Measurements from ENCODE around the gene SERGEF.
"Not testable (repeated sequence)": the region's sequence is repeated elsewhere in the genome, so short reads cannot be mapped to it uniquely, and the experiment has no call there.

Gene SERGEF

GRCh38 chr11:17878743-17879142 lies 134.1 kb downstream of the SERGEF start:
- DNase-seq = no peak
- no peaks in the 10 kb centered on the region for H3K27me3 Mint-ChIP-seq
- no peak overlapping the region for H3K4me3 Mint-ChIP-seq
- no peak for ATAC-seq
- no peaks in the 10 kb centered on the region for H3K4me1 Mint-ChIP-seq
- H3K9me3 Mint-ChIP-seq = no peaks in the 10 kb centered on the region
- H3K27ac Mint-ChIP-seq = no peak overlapping the region

- no peaks in the 10 kb centered on the region for H3K27me3 Mint-ChIP-seq
- no peak for DNase-seq
- no peak overlapping the region for H3K27ac Mint-ChIP-seq
- H3K9me3 Mint-ChIP-seq = no peaks in the 10 kb centered on the region
- H3K4me1 Mint-ChIP-seq = no peaks in the 10 kb centered on the region
- no peak overlapping the region for H3K4me3 Mint-ChIP-seq
- ATAC-seq = no peak
These were observed 135.0 kb downstream of the SERGEF start for GRCh38 chr11:17877886-17878285.

GRCh38 chr11:17876827-17877226 lies 136.0 kb downstream of the SERGEF start:
- Mint-ChIP-seq H3K4me3 (no peak overlapping the region), H3K27me3 (no peaks in the 10 kb centered on the region), H3K27ac (peak overlapping the region in 1 of 2 donors; percentile 47), H3K9me3 (no peaks in the 10 kb centered on the region), H3K4me1 (no peaks in the 10 kb centered on the region)
- no peak for DNase-seq
- ATAC-seq = no peak

- H3K27me3 Mint-ChIP-seq = no peaks in the 10 kb centered on the region
- H3K9me3 Mint-ChIP-seq = no peaks in the 10 kb centered on the region
- no peak for ATAC-seq
- H3K27ac Mint-ChIP-seq = no peak overlapping the region
- DNase-seq = no peak
- H3K4me3 Mint-ChIP-seq = no peak overlapping the region
- no peaks in the 10 kb centered on the region for H3K4me1 Mint-ChIP-seq
These were observed 137.0 kb downstream of the SERGEF start for GRCh38 chr11:17875891-17876290.

- H3K4me3 Mint-ChIP-seq = no peak overlapping the region
- H3K27ac Mint-ChIP-seq = no peak overlapping the region
- H3K9me3 Mint-ChIP-seq = peaks cover 6 to 14% of the 10 kb centered on the region in 2 donors
- no peak for DNase-seq
- no peaks in the 10 kb centered on the region for H3K4me1 Mint-ChIP-seq
- ATAC-seq = no peak
- no peaks in the 10 kb centered on the region for H3K27me3 Mint-ChIP-seq
These were observed 139.3 kb downstream of the SERGEF start for GRCh38 chr11:17873586-17873985.

- H3K4me1 Mint-ChIP-seq, DNase-seq, H3K27me3 Mint-ChIP-seq, ATAC-seq, H3K4me3 Mint-ChIP-seq, H3K27ac Mint-ChIP-seq: not testable (repeated sequence)
- peaks cover 12 to 20% of the 10 kb centered on the region in 2 donors for H3K9me3 Mint-ChIP-seq
These were observed 144.4 kb downstream of the SERGEF start for GRCh38 chr11:17868398-17868797.

- no peak for ATAC-seq
These were observed 145.5 kb downstream of the SERGEF start for GRCh38 chr11:17867341-17867740.

GRCh38 chr11:17865765-17866428 lies 146.9 kb downstream of the SERGEF start:
- Mint-ChIP-seq H3K27me3 (no peaks in the 10 kb centered on the region), H3K4me3 (no peak overlapping the region), H3K4me1 (no peaks in the 10 kb centered on the region), H3K27ac (no peak overlapping the region), H3K9me3 (peaks cover 12 to 20% of the 10 kb centered on the region in 2 donors)
- DNase-seq = no peak
- ATAC-seq = no peak

More at GRCh38 chr11:17867341-17867740, 145.5 kb downstream of the SERGEF start:
- H3K9me3 Mint-ChIP-seq = peaks cover 12 to 20% of the 10 kb centered on the region in 2 donors
- H3K4me3 Mint-ChIP-seq = no peak overlapping the region
- no peaks in the 10 kb centered on the region for H3K27me3 Mint-ChIP-seq
- H3K4me1 Mint-ChIP-seq = no peaks in the 10 kb centered on the region
- no peak overlapping the region for H3K27ac Mint-ChIP-seq
- no peak for DNase-seq

GRCh38 chr11:17864478-17864941 lies 148.3 kb downstream of the SERGEF start:
- DNase-seq (no peak), ATAC-seq (no peak)

GRCh38 chr11:17861036-17861755 lies 151.7 kb downstream of the SERGEF start:
- H3K4me3 Mint-ChIP-seq = no peak overlapping the region
- ATAC-seq (no peak), DNase-seq (no peak)
- no peaks in the 10 kb centered on the region for H3K9me3 Mint-ChIP-seq
- H3K27me3 Mint-ChIP-seq = no peaks in the 10 kb centered on the region
- peaks cover 3% of the 10 kb centered on the region for H3K4me1 Mint-ChIP-seq
- H3K27ac Mint-ChIP-seq = no peak overlapping the region

More at GRCh38 chr11:17864478-17864941, 148.3 kb downstream of the SERGEF start:
- Mint-ChIP-seq H3K4me3 (no peak overlapping the region), H3K4me1 (no peaks in the 10 kb centered on the region), H3K9me3 (peaks cover 7 to 10% of the 10 kb centered on the region in 2 donors), H3K27me3 (no peaks in the 10 kb centered on the region), H3K27ac (no peak overlapping the region)

- Mint-ChIP-seq H3K4me1 (peaks cover 8% of the 10 kb centered on the region), H3K4me3 (no peak overlapping the region), H3K27me3 (no peaks in the 10 kb centered on the region), H3K27ac (no peak overlapping the region), H3K9me3 (no peaks in the 10 kb centered on the region)
- ATAC-seq (no peak), DNase-seq (no peak)
These were observed 153.3 kb downstream of the SERGEF start for GRCh38 chr11:17859552-17859951.

- ATAC-seq (no peak), DNase-seq (no peak)
- Mint-ChIP-seq H3K27me3 (no peaks in the 10 kb centered on the region), H3K9me3 (no peaks in the 10 kb centered on the region), H3K27ac (no peak overlapping the region), H3K4me3 (no peak overlapping the region), H3K4me1 (peaks cover 8% of the 10 kb centered on the region)
These were observed 157.1 kb downstream of the SERGEF start for GRCh38 chr11:17855531-17856290.

- Mint-ChIP-seq H3K4me3 (no peak overlapping the region), H3K4me1 (peaks cover 8% of the 10 kb centered on the region), H3K27ac (no peak overlapping the region), H3K9me3 (no peaks in the 10 kb centered on the region), H3K27me3 (no peaks in the 10 kb centered on the region)
- ATAC-seq (no peak), DNase-seq (no peak)
These were observed 159.6 kb downstream of the SERGEF start for GRCh38 chr11:17853280-17853679.

GRCh38 chr11:17852246-17852645 lies 160.6 kb downstream of the SERGEF start:
- ATAC-seq (no peak), DNase-seq (no peak)
- no peak overlapping the region for H3K27ac Mint-ChIP-seq
- no peaks in the 10 kb centered on the region for H3K27me3 Mint-ChIP-seq
- H3K4me1 Mint-ChIP-seq = peaks cover 8% of the 10 kb centered on the region
- H3K4me3 Mint-ChIP-seq = no peak overlapping the region
- H3K9me3 Mint-ChIP-seq = no peaks in the 10 kb centered on the region

GRCh38 chr11:17851697-17852096 lies 161.2 kb downstream of the SERGEF start:
- Mint-ChIP-seq H3K27me3 (no peaks in the 10 kb centered on the region), H3K4me1 (peaks cover 8% of the 10 kb centered on the region), H3K4me3 (no peak overlapping the region), H3K9me3 (no peaks in the 10 kb centered on the region), H3K27ac (no peak overlapping the region)
- ATAC-seq (no peak), DNase-seq (no peak)

- no peaks in the 10 kb centered on the region for H3K27me3 Mint-ChIP-seq
- no peak overlapping the region for H3K4me3 Mint-ChIP-seq
- H3K4me1 Mint-ChIP-seq = no peaks in the 10 kb centered on the region
- ATAC-seq (no peak), DNase-seq (no peak)
- no peaks in the 10 kb centered on the region for H3K9me3 Mint-ChIP-seq
- no peak overlapping the region for H3K27ac Mint-ChIP-seq
These were observed 162.5 kb downstream of the SERGEF start for GRCh38 chr11:17850336-17850735.

All from stimulated activated naive CD8-positive, alpha-beta T cell treated with anti-CD3 and anti-CD28 coated beads, Interleukin-15, amount 100 ng/mL, for 72 hours (primary cell).